Measurements from ENCODE around the gene IP6K2. TPM values are rescaled to one million over a fixed set of nuclear protein-coding genes. Genes with fewer than 3 reads are reported as not detected.

Gene IP6K2
- total and polyA plus RNA-seq, 2 experiments from 2014 or later, result 57.4 to 59.6 TPM

DNA sequence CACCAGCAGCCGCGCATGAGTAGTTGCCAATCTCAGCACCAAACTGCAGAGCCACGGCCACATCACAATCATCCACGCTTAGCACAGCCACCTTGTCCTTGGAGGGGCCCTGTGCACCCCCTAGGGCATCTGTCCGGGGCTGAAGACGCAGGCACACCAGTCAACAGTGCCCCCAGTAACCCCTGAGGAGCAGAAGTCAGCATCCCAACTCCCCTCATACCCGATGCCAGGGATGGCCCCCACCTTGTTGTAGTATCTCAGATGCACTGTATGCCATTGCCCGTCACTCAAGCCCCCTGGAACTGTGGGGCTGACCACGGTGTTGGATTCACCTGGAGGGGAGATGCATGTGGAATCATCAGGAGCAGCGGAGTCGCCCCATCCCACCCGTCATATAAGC, 62.0 kb downstream of the IP6K2 start:
- H2AFZ ChIP-seq, result no peak overlapping the region
- no peaks in the 10 kb centered on the region for H3K9me2 ChIP-seq (ENCODE audit: insufficient read depth)
- in situ Hi-C loops (cut with MboI), result no loop called here
- no peaks in the 10 kb centered on the region for H3K9me3 ChIP-seq (ENCODE audit: low read depth)
- 77 to 82% methylated on average over 11 to 12 of the region's 12 CpGs for WGBS, 2 experiments (ENCODE audit: low coverage in 1 of 2, low lambda C conversion rate in 2 of 2, missing lambda C conversion rate in 2 of 2)
- no peaks in the 10 kb centered on the region for H3F3A ChIP-seq (ENCODE audit: insufficient read depth)
- H3K79me2 ChIP-seq (ENCODE audit: insufficient read depth), result no peaks in the 10 kb centered on the region
- H3K4me2 ChIP-seq (ENCODE audit: unreplicated experiment), result no peak overlapping the region
- no peak for TF ChIP-seq EZH2phosphoT487 (IDR thresholded peaks at IDR 0.05; ENCODE audit: insufficient read depth, low read depth)
- TF ChIP-seq EZH2 (IDR thresholded peaks at IDR 0.05; ENCODE audit: insufficient read depth, poor library complexity, severe bottlenecking), result no peak
- no peaks in the 10 kb centered on the region for H3K36me3 ChIP-seq (ENCODE audit: low read depth)
- H3K27ac ChIP-seq, result no peak overlapping the region
- no peak overlapping the region for H3K4me3 ChIP-seq
- no peaks in the 10 kb centered on the region for H4K20me1 ChIP-seq (ENCODE audit: insufficient read depth)
- H3K9ac ChIP-seq, result no peak overlapping the region
- no peaks in the 10 kb centered on the region for H3K27me3 ChIP-seq (replicated peaks; ENCODE audit: insufficient read depth)
- no peak for DNase-seq
- no peaks in the 10 kb centered on the region for H3K4me1 ChIP-seq (ENCODE audit: insufficient read depth)

DNA sequence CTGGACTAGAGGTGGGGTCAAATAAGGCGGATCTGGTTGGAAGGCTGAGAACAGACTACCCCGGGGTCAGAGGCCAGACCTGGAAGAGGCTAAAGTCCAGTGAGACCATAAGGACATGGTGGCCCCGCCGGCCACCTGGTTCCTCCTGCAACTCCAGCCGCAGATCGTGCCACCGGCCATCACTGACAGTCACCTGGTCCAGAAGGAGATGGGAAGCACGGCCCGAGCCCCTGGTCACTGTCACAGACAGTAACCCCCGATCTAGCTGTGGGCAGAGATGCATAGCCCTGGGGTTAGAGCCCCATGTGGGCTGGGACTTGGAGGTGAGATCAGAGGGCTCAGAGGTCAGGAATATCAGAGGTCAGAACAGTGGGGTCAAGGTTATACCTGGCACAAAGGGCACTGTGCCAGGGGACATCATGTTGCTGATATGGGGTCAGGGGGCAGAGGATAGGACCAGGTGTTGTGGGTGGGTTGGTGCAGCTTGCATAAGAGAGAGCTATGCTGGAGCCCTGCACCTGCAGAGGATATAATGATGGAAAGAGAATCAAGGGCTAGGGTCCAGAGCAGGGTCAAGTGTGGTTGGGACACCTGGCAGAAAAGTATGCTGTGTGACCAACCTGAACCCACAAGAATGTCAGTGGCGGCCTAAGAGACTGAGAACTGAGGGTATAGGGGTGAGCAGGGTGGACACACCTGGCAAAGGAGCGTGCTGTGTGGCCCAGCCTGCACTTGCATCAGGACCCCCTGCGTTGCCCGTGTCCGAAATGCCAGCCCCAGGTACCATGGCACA, 63.9 kb downstream of the IP6K2 start:
- H3F3A ChIP-seq (ENCODE audit: insufficient read depth), result no peaks in the 10 kb centered on the region
- no peak for DNase-seq
- in situ Hi-C loops (cut with MboI), result no loop called here
- no peaks in the 10 kb centered on the region for H3K9me3 ChIP-seq (ENCODE audit: low read depth)
- H3K9ac ChIP-seq, result no peak overlapping the region
- H3K27ac ChIP-seq, result no peak overlapping the region
- H3K27me3 ChIP-seq (replicated peaks; ENCODE audit: insufficient read depth), result no peaks in the 10 kb centered on the region
- H3K4me3 ChIP-seq, result no peak overlapping the region
- TF ChIP-seq EZH2 (IDR thresholded peaks at IDR 0.05; ENCODE audit: insufficient read depth, poor library complexity, severe bottlenecking), result no peak
- TF ChIP-seq EZH2phosphoT487 (IDR thresholded peaks at IDR 0.05; ENCODE audit: insufficient read depth, low read depth), result no peak
- H2AFZ ChIP-seq, result no peak overlapping the region
- no peak overlapping the region for H3K4me2 ChIP-seq (ENCODE audit: unreplicated experiment)
- 85% methylated on average over 15 of the region's 15 CpGs for WGBS, 2 experiments (ENCODE audit: low coverage in 1 of 2, low lambda C conversion rate in 2 of 2, missing lambda C conversion rate in 2 of 2)
- H3K36me3 ChIP-seq (ENCODE audit: low read depth), result no peaks in the 10 kb centered on the region
- H3K9me2 ChIP-seq (ENCODE audit: insufficient read depth), result no peaks in the 10 kb centered on the region
- no peaks in the 10 kb centered on the region for H3K4me1 ChIP-seq (ENCODE audit: insufficient read depth)
- no peaks in the 10 kb centered on the region for H3K79me2 ChIP-seq (ENCODE audit: insufficient read depth)
- H4K20me1 ChIP-seq (ENCODE audit: insufficient read depth), result no peaks in the 10 kb centered on the region

DNA sequence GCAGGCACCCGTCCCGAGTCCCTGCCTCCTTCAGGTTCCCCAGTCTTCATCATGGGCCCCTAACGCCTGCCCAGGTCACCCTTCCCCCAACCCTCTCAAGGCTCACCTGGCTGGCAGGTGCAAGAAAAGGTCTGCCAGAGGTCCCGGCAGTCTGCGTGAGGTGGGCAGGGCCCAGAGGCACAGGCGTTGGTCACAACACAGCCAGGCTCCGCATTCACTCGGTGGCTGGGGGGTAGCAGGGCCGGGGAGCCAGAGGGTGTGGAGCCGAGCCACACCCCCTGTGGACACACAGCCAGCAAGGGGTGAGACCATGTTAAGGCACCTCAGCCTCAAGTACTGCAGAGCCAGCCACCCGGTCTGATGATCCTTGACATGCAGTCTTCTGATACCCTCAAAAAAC, 65.2 kb downstream of the IP6K2 start:
- 71 to 83% methylated on average over 11 of the region's 11 CpGs for WGBS, 2 experiments (ENCODE audit: low coverage in 1 of 2, low lambda C conversion rate in 2 of 2, missing lambda C conversion rate in 2 of 2)
- no peak for TF ChIP-seq EZH2phosphoT487 (IDR thresholded peaks at IDR 0.05; ENCODE audit: insufficient read depth, low read depth)
- no peak for TF ChIP-seq EZH2 (IDR thresholded peaks at IDR 0.05; ENCODE audit: insufficient read depth, poor library complexity, severe bottlenecking)
- no peaks in the 10 kb centered on the region for H3K9me3 ChIP-seq (ENCODE audit: low read depth)
- H3K4me2 ChIP-seq (ENCODE audit: unreplicated experiment), result no peak overlapping the region
- H3K4me3 ChIP-seq, result no peak overlapping the region
- no peak for DNase-seq
- no peak overlapping the region for H3K9ac ChIP-seq
- H3K79me2 ChIP-seq (ENCODE audit: insufficient read depth), result no peaks in the 10 kb centered on the region
- in situ Hi-C loops (cut with MboI), result no loop called here
- no peak overlapping the region for H3K27ac ChIP-seq
- H3F3A ChIP-seq (ENCODE audit: insufficient read depth), result no peaks in the 10 kb centered on the region
- no peaks in the 10 kb centered on the region for H3K27me3 ChIP-seq (replicated peaks; ENCODE audit: insufficient read depth)
- no peaks in the 10 kb centered on the region for H3K36me3 ChIP-seq (ENCODE audit: low read depth)
- no peaks in the 10 kb centered on the region for H3K4me1 ChIP-seq (ENCODE audit: insufficient read depth)
- H2AFZ ChIP-seq, result no peak overlapping the region
- H3K9me2 ChIP-seq (ENCODE audit: insufficient read depth), result no peaks in the 10 kb centered on the region
- H4K20me1 ChIP-seq (ENCODE audit: insufficient read depth), result no peaks in the 10 kb centered on the region

DNA sequence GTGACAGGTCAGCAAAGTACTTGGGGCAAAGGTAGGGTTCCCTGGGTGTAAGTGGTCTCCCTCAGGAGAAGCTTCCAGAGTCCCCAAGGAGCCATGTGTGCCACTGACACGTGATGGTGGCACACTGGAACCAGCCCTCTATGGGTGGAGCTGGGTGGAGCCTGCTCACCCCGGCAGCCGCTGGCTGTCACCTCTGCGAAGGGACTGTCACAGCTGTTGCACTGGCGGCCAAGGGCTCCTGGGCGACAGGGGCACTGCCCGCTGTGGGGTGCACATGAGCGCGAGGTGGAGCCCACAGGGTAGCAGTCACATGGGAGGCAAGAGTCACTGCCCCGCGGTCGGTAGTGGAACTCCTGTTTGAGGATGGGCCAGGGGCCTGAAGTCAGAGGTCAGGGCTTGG, 66.3 kb downstream of the IP6K2 start:
- Histone ChIP-seq H3K4me3 (no peak overlapping the region), H3K9ac (no peak overlapping the region), H3K36me3 (ENCODE audit: low read depth) (no peaks in the 10 kb centered on the region), H3F3A (ENCODE audit: insufficient read depth) (no peaks in the 10 kb centered on the region), H3K9me2 (ENCODE audit: insufficient read depth) (no peaks in the 10 kb centered on the region), H3K27ac (no peak overlapping the region), H3K4me1 (ENCODE audit: insufficient read depth) (no peaks in the 10 kb centered on the region), H3K79me2 (ENCODE audit: insufficient read depth) (no peaks in the 10 kb centered on the region), H2AFZ (no peak overlapping the region), H3K4me2 (ENCODE audit: unreplicated experiment) (no peak overlapping the region), H4K20me1 (ENCODE audit: insufficient read depth) (no peaks in the 10 kb centered on the region), H3K27me3 (replicated peaks; ENCODE audit: insufficient read depth) (no peaks in the 10 kb centered on the region), H3K9me3 (ENCODE audit: low read depth) (no peaks in the 10 kb centered on the region)
- WGBS, 2 experiments (ENCODE audit: low coverage in 1 of 2, low lambda C conversion rate in 2 of 2, missing lambda C conversion rate in 2 of 2), result 71 to 77% methylated on average over 12 of the region's 12 CpGs
- DNase-seq, result no peak
- TF ChIP-seq EZH2 (IDR thresholded peaks at IDR 0.05; ENCODE audit: insufficient read depth, poor library complexity, severe bottlenecking) (no peak), EZH2phosphoT487 (IDR thresholded peaks at IDR 0.05; ENCODE audit: insufficient read depth, low read depth) (no peak)
- in situ Hi-C loops (cut with MboI), result no loop called here
